ENCODE data around the gene CADPS.

DNA sequence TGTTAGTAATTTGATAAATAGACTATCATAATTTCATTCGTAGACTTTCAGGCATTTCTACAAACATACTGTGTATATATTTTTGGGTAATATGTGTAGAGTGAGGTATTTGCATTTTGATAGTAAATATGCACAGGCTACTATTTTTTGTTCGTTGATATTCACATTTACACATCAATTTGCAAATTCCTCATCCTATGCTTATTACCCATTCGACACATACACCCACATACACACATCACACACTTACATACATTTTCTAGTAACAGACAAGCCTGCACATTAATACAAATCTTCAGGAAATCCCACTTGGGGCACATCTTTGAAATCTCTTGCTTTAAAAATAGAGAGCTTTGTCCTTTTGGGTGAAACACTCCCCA, 373.9 kb downstream of the CADPS start:
- TF ChIP-seq, protein P1, sequence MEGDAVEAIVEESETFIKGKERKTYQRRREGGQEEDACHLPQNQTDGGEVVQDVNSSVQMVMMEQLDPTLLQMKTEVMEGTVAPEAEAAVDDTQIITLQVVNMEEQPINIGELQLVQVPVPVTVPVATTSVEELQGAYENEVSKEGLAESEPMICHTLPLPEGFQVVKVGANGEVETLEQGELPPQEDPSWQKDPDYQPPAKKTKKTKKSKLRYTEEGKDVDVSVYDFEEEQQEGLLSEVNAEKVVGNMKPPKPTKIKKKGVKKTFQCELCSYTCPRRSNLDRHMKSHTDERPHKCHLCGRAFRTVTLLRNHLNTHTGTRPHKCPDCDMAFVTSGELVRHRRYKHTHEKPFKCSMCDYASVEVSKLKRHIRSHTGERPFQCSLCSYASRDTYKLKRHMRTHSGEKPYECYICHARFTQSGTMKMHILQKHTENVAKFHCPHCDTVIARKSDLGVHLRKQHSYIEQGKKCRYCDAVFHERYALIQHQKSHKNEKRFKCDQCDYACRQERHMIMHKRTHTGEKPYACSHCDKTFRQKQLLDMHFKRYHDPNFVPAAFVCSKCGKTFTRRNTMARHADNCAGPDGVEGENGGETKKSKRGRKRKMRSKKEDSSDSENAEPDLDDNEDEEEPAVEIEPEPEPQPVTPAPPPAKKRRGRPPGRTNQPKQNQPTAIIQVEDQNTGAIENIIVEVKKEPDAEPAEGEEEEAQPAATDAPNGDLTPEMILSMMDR (IDR thresholded peaks at IDR 0.05): no peak
- TF ChIP-seq, protein P2, sequence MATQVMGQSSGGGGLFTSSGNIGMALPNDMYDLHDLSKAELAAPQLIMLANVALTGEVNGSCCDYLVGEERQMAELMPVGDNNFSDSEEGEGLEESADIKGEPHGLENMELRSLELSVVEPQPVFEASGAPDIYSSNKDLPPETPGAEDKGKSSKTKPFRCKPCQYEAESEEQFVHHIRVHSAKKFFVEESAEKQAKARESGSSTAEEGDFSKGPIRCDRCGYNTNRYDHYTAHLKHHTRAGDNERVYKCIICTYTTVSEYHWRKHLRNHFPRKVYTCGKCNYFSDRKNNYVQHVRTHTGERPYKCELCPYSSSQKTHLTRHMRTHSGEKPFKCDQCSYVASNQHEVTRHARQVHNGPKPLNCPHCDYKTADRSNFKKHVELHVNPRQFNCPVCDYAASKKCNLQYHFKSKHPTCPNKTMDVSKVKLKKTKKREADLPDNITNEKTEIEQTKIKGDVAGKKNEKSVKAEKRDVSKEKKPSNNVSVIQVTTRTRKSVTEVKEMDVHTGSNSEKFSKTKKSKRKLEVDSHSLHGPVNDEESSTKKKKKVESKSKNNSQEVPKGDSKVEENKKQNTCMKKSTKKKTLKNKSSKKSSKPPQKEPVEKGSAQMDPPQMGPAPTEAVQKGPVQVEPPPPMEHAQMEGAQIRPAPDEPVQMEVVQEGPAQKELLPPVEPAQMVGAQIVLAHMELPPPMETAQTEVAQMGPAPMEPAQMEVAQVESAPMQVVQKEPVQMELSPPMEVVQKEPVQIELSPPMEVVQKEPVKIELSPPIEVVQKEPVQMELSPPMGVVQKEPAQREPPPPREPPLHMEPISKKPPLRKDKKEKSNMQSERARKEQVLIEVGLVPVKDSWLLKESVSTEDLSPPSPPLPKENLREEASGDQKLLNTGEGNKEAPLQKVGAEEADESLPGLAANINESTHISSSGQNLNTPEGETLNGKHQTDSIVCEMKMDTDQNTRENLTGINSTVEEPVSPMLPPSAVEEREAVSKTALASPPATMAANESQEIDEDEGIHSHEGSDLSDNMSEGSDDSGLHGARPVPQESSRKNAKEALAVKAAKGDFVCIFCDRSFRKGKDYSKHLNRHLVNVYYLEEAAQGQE (IDR thresholded peaks at IDR 0.05; ENCODE audit: insufficient read depth in 1 of 2, low read depth in 2 of 2, low read length in 1 of 2): no peak
- no peak for TF ChIP-seq POLR2AphosphoS5 (IDR thresholded peaks at IDR 0.05; ENCODE audit: low read depth, low read length)
- TF ChIP-seq SIN3A (IDR thresholded peaks at IDR 0.05; ENCODE audit: borderline replicate concordance, insufficient read depth, low read depth, low read length): no peak
- TF ChIP-seq TCF7L2 (IDR thresholded peaks at IDR 0.05; ENCODE audit: low read depth, low read length): no peak
